SK-N-SH (cell line): ENCODE results near the gene PTPRD.

Experiments
- CTCF ChIP-seq: fragments of 200-600 bp; sonication (generic); IDR thresholded peaks from 2 replicates; pipeline ENCODE4 v1.6.1; 2017; ENCODE audit warnings: antibody characterized with exemption, mild to moderate bottlenecking, moderate library complexity
- EP300 ChIP-seq, 2 experiments: IDR thresholded peaks; 2 replicates each; pipeline versions ENCODE4 v1.4.0 to v1.6.1; 2012; ENCODE audit warnings: borderline replicate concordance in 1 of 2, low read depth in 1 of 2, low read length in 1 of 2
- RAD21 ChIP-seq: IDR thresholded peaks from 2 replicates; pipeline ENCODE4 v1.6.1; 2012; ENCODE audit warnings: mild to moderate bottlenecking, low read length
- RCOR1 ChIP-seq: fragments of 150-350 bp; IDR thresholded peaks from 2 replicates; pipeline ENCODE4 v1.6.1; 2017; ENCODE audit warnings: antibody characterized with exemption, low read length
- SIN3A ChIP-seq: IDR thresholded peaks from 2 replicates; pipeline ENCODE4 v1.6.1; 2012; ENCODE audit warnings: low read depth, mild to moderate bottlenecking, low read length, moderate library complexity, borderline replicate concordance
- ZBTB33 ChIP-seq: IDR thresholded peaks from 2 replicates; pipeline ENCODE4 v1.4.0; 2012; ENCODE audit warnings: low read depth, borderline replicate concordance

- TF ChIP-seq CTCF (no peak), EP300 (IDR thresholded peaks at IDR 0.05; ENCODE audit: borderline replicate concordance in 1 of 2, low read depth in 1 of 2, low read length in 1 of 2) (no peak), SIN3A (no peak), RAD21 (no peak), RCOR1 (no peak), ZBTB33 (no peak)
Observed at GRCh38 chr9:8610256-8610655, 2002.5 kb downstream of the PTPRD start.
